Measurements from ENCODE around the gene ABCA1.

GRCh38 chr9:104969116-104969515, 41.2 kb upstream of the ABCA1 start:
- TF ChIP-seq, protein P1, sequence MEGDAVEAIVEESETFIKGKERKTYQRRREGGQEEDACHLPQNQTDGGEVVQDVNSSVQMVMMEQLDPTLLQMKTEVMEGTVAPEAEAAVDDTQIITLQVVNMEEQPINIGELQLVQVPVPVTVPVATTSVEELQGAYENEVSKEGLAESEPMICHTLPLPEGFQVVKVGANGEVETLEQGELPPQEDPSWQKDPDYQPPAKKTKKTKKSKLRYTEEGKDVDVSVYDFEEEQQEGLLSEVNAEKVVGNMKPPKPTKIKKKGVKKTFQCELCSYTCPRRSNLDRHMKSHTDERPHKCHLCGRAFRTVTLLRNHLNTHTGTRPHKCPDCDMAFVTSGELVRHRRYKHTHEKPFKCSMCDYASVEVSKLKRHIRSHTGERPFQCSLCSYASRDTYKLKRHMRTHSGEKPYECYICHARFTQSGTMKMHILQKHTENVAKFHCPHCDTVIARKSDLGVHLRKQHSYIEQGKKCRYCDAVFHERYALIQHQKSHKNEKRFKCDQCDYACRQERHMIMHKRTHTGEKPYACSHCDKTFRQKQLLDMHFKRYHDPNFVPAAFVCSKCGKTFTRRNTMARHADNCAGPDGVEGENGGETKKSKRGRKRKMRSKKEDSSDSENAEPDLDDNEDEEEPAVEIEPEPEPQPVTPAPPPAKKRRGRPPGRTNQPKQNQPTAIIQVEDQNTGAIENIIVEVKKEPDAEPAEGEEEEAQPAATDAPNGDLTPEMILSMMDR (conservative IDR thresholded peaks at IDR 0.05; ENCODE audit: low read depth, low read length): no peak
- TF ChIP-seq, protein P2, sequence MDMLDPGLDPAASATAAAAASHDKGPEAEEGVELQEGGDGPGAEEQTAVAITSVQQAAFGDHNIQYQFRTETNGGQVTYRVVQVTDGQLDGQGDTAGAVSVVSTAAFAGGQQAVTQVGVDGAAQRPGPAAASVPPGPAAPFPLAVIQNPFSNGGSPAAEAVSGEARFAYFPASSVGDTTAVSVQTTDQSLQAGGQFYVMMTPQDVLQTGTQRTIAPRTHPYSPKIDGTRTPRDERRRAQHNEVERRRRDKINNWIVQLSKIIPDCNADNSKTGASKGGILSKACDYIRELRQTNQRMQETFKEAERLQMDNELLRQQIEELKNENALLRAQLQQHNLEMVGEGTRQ (IDR thresholded peaks at IDR 0.05; ENCODE audit: low read depth, low read length): no peak
- TF ChIP-seq RCOR1 (IDR thresholded peaks at IDR 0.05; ENCODE audit: insufficient replicate concordance, low read length): no peak
- TF ChIP-seq RAD21 (IDR thresholded peaks at IDR 0.05; ENCODE audit: low read length): no peak
- no peak for TF ChIP-seq BHLHE40 (IDR thresholded peaks at IDR 0.05; ENCODE audit: low read depth, low read length)
- no peak for TF ChIP-seq POLR2A (IDR thresholded peaks at IDR 0.05; ENCODE audit: low read depth, low read length)
- no peak for TF ChIP-seq CEBPB (IDR thresholded peaks at IDR 0.05; ENCODE audit: low read depth, low read length)
- no peak for TF ChIP-seq SMC3 (IDR thresholded peaks at IDR 0.05; ENCODE audit: low read depth, low read length)
- no peak for TF ChIP-seq NFE2L2 (IDR thresholded peaks at IDR 0.05; ENCODE audit: low read depth, low read length)
- no peak for TF ChIP-seq CHD1 (IDR thresholded peaks at IDR 0.05; ENCODE audit: low read depth, low read length)
- TF ChIP-seq, protein P3, sequence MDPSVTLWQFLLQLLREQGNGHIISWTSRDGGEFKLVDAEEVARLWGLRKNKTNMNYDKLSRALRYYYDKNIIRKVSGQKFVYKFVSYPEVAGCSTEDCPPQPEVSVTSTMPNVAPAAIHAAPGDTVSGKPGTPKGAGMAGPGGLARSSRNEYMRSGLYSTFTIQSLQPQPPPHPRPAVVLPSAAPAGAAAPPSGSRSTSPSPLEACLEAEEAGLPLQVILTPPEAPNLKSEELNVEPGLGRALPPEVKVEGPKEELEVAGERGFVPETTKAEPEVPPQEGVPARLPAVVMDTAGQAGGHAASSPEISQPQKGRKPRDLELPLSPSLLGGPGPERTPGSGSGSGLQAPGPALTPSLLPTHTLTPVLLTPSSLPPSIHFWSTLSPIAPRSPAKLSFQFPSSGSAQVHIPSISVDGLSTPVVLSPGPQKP (IDR thresholded peaks at IDR 0.05; ENCODE audit: borderline replicate concordance, low read depth, low read length): no peak
- TF ChIP-seq MXI1 (IDR thresholded peaks at IDR 0.05; ENCODE audit: borderline replicate concordance, low read depth, low read length): no peak
- TF ChIP-seq FOS (IDR thresholded peaks at IDR 0.05; ENCODE audit: low read depth, low read length): no peak
- no peak for TF ChIP-seq RFX5 (IDR thresholded peaks at IDR 0.05; ENCODE audit: low read depth, low read length)
